MCF 10A (cell line): ENCODE data around the gene UNCX. TPM values are rescaled to one million over a fixed set of nuclear protein-coding genes. Genes with fewer than 3 reads are reported as not detected.

Source experiments
- BruUV-seq: library from RNA; stranded (reverse); fragments of 400-500 nt; replicated peaks from 2 replicates; lab custom pipeline; 2021; lab: Mats Ljungman, UMichigan
- CTCF ChIA-PET: fragments of 300-600 bp; sonication (Branson Sonifier 250); formaldehyde crosslinking; extraction: SDS; loops from one replicate; lab custom pipeline; 2021; ENCODE audit warnings: antibody characterized with exemption, inconsistent platforms; lab: Yijun Ruan, JAX
- POLR2A ChIA-PET: fragments of 300-600, 350-650 bp; sonication (Branson Sonifier 250); formaldehyde crosslinking; extraction: SDS; loops from one replicate; lab custom pipeline; 2020; ENCODE audit warnings: antibody characterized with exemption, inconsistent platforms; lab: Yijun Ruan, JAX
- DNase-seq: peaks from one replicate; pipeline ENCODE4 v3.0.0-alpha.2; 2018; ENCODE audit not compliant: unreplicated experiment
- H3K27ac Mint-ChIP-seq: one replicate; pipeline ENCODE4 v1.8.0; 2022; ENCODE audit warnings: mild to moderate bottlenecking, low read depth, mixed read lengths; ENCODE audit not compliant: unreplicated experiment
- H3K27me3 Mint-ChIP-seq: one replicate; pipeline ENCODE4 v1.8.0; 2022; ENCODE audit warnings: mixed read lengths; ENCODE audit not compliant: insufficient read depth, unreplicated experiment
- H3K36me3 Mint-ChIP-seq: one replicate; pipeline ENCODE4 v1.8.0; 2022; ENCODE audit warnings: mild to moderate bottlenecking, moderate library complexity, mixed read lengths; ENCODE audit not compliant: insufficient read depth, unreplicated experiment
- H3K4me1 Mint-ChIP-seq: one replicate; pipeline ENCODE4 v1.8.0; 2022; ENCODE audit warnings: mixed read lengths; ENCODE audit not compliant: insufficient read depth, unreplicated experiment
- H3K4me3 Mint-ChIP-seq: one replicate; pipeline ENCODE4 v1.8.0; 2022; ENCODE audit warnings: mild to moderate bottlenecking, moderate library complexity, mixed read lengths; ENCODE audit not compliant: unreplicated experiment
- H3K9me3 Mint-ChIP-seq: one replicate; pipeline ENCODE4 v1.8.0; 2022; ENCODE audit warnings: mixed read lengths; ENCODE audit not compliant: unreplicated experiment
- intact Hi-C: fragments of 100-400 bp; cut with micrococcal nuclease; formaldehyde crosslinking; loops from 2 replicates; pipeline ENCODE4 v1.14.1; 2022
- total RNA-seq: library from RNA; stranded (reverse); gene quantifications from 2 replicates; pipeline ENCODE4 v1.2.3, GENCODE V29; 2022
- TF ChIP-seq, protein P1 (sequence below): fragments of 200-600 bp; IDR thresholded peaks from one replicate; pipeline ENCODE4 v1.8.0; 2022; ENCODE audit warnings: antibody characterized with exemption, mild to moderate bottlenecking; ENCODE audit not compliant: unreplicated experiment

The UNCX gene
- total RNA-seq, 1 experiment from 2014 or later, result not detected

DNA sequence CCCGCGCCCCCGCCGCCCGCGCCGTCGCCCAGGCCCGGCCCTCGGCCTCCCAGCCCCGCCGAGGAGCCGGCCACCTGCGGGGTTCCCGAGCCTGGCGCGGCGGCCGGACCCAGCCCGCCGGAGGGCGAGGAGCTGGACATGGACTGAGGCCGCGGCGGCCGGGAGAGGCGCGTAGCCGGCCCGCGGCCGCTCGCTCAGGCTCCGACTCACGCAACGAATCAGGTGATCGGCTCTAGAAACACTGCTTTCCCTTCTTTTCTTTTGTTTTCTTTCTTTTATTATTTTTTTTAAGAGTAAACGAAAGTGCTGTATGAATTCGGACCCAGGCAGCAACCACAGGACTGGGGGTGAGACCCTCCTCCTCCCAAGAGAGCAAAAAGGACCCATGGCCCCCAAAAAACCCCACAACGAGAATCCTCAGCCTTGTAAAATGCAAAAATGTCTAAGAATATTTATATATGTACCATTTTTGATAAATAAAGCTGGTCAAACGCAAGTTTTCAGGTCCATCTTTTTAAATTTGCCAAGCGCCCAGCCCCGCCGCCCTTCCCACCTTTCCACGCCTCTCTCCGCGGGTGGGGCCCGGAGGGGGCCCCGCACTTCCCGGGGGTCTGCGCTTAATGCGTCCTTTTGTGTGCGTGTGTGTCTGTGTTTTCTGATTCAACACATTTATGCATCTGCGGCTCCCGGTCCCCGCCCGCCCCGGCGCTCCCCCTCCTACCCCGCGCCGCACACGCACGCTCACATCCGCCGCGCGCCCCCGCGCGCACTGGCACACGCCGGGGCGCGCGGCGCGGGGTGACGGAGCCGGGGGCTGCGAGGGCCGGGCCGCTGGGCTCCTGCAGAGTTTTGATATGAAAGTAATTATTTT, 4.4 kb downstream of the UNCX start:
- peaks cover 73% of the 10 kb centered on the region for H3K27me3 Mint-ChIP-seq
- no peaks in the 10 kb centered on the region for H3K9me3 Mint-ChIP-seq
- no TSS peak for BruUV-seq
- intact Hi-C loops, result no loop called here
- no peak overlapping the region for H3K27ac Mint-ChIP-seq
- no peaks in the 10 kb centered on the region for H3K36me3 Mint-ChIP-seq
- TF ChIP-seq, protein P1, sequence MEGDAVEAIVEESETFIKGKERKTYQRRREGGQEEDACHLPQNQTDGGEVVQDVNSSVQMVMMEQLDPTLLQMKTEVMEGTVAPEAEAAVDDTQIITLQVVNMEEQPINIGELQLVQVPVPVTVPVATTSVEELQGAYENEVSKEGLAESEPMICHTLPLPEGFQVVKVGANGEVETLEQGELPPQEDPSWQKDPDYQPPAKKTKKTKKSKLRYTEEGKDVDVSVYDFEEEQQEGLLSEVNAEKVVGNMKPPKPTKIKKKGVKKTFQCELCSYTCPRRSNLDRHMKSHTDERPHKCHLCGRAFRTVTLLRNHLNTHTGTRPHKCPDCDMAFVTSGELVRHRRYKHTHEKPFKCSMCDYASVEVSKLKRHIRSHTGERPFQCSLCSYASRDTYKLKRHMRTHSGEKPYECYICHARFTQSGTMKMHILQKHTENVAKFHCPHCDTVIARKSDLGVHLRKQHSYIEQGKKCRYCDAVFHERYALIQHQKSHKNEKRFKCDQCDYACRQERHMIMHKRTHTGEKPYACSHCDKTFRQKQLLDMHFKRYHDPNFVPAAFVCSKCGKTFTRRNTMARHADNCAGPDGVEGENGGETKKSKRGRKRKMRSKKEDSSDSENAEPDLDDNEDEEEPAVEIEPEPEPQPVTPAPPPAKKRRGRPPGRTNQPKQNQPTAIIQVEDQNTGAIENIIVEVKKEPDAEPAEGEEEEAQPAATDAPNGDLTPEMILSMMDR, result no peak
- no peak for DNase-seq
- CTCF ChIA-PET, result no interaction called here
- POLR2A ChIA-PET, result no interaction called here
- no peaks in the 10 kb centered on the region for H3K4me1 Mint-ChIP-seq
- H3K4me3 Mint-ChIP-seq, result no peak overlapping the region

DNA sequence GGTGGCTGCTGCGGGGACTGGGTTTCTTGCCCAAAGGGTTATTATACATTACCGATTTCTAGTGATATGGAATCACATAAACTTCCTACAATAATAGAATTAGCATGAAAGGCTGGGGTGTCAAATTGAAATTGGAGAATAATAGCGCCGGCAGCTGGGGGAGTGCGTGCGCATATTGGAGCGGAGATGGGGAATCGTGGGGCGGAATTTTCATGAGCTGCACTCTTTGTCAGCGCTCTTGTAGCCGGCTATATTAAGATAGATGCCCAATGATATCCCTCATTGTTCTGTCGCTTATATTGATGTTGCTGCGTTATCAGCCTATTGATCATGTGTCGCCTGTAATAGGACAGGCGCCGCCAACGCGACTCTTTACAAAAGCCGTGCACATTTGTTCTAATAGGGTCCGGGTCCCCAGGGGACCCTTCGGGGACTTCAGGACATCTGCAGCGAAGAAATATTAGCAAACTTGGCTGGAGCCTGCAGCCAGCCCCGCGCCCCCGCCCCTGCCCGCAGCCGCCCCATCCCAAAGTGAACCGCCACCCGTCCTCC, 5.1 kb downstream of the UNCX start:
- TF ChIP-seq, protein P1, result no peak
- H3K27me3 Mint-ChIP-seq, result peaks cover 69% of the 10 kb centered on the region
- H3K36me3 Mint-ChIP-seq, result no peaks in the 10 kb centered on the region
- CTCF ChIA-PET, result no interaction called here
- no peak for DNase-seq
- no peak overlapping the region for H3K27ac Mint-ChIP-seq
- POLR2A ChIA-PET, result no interaction called here
- no peaks in the 10 kb centered on the region for H3K4me1 Mint-ChIP-seq
- BruUV-seq, result no TSS peak
- no peak overlapping the region for H3K4me3 Mint-ChIP-seq
- intact Hi-C loops, result no loop called here
- H3K9me3 Mint-ChIP-seq, result no peaks in the 10 kb centered on the region

DNA sequence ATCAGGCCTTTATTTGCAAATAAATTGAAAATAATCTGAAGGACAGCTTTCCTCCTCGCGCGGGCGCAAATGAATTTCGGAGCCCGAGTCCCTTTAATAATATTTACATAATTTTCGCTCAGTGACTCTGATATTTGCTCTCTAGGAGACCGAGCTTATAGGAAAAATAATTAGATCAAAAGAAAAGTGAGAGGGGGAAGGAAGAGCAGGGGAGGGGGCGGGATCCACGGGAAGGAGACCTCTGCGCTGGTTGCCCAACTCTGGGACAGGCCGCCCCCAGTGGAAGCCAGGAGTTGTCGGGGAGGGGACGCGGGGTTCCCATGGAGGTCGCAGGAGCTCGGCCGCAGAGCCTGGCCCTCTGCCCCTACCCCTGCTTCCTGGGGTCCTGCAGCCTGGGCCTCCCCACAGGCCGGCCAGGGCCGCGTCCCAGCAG, 5.8 kb downstream of the UNCX start:
- Mint-ChIP-seq H3K9me3 (no peaks in the 10 kb centered on the region), H3K4me3 (no peak overlapping the region), H3K27me3 (peaks cover 76% of the 10 kb centered on the region), H3K27ac (no peak overlapping the region), H3K4me1 (no peaks in the 10 kb centered on the region), H3K36me3 (no peaks in the 10 kb centered on the region)
- CTCF ChIA-PET, result no interaction called here
- BruUV-seq, result no TSS peak
- intact Hi-C loops, result no loop called here
- POLR2A ChIA-PET, result no interaction called here
- TF ChIP-seq, protein P1, result no peak
- no peak for DNase-seq

DNA sequence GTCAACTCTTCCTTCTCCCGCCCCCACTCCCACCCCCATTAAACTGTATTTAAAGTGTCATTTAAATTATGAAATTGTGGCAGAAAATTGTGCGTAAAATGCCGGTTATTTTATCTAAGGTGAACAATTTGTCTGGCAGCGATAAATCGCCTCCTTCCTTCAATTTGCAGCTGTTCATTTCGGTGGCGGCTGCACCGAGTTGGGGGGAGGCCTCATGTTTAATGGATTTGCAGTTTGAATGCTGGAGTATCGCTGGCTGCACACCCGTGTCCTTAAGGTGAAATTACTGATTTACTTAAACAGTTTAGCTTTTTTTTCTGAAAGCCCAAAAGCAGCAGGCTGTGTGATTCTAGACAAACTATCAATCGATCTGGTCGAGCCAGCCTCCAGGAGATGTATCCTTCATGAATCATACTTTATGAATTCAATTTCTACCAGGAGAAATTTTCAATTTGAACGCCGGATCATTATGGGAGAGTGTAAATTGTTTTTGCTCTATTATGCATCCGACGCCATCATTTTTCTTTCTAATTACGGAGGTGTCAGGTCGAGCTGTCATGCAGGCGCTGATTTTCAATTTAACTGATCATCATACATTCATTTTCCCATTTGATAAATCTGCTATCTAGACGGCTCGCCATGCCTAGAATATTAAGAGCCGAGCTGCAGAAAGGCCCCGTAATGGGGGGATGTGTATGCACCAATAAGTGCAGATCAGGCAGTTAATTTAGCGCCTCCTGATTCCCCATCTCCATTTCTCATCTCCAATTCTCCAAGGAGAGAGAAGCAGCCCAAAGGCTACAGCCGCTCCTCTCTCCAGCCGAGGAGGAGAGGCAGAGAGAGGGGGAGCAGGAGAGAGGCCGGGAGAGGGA, 6.5 kb downstream of the UNCX start:
- POLR2A ChIA-PET, result no interaction called here
- Mint-ChIP-seq H3K36me3 (no peaks in the 10 kb centered on the region), H3K9me3 (no peaks in the 10 kb centered on the region), H3K27ac (no peak overlapping the region), H3K27me3 (peaks cover 78% of the 10 kb centered on the region), H3K4me1 (no peaks in the 10 kb centered on the region), H3K4me3 (no peak overlapping the region)
- intact Hi-C loops, result no loop called here
- no peak for DNase-seq
- CTCF ChIA-PET, result interaction anchor here (0.6 kb wide), 1 partner anchor 446 kb away, joined by 3 read pairs; no protein-coding TSS in a partner anchor
- TF ChIP-seq, protein P1, result no peak
- BruUV-seq, result no TSS peak
